Measurements from ENCODE around the gene MEF2C.

DNA sequence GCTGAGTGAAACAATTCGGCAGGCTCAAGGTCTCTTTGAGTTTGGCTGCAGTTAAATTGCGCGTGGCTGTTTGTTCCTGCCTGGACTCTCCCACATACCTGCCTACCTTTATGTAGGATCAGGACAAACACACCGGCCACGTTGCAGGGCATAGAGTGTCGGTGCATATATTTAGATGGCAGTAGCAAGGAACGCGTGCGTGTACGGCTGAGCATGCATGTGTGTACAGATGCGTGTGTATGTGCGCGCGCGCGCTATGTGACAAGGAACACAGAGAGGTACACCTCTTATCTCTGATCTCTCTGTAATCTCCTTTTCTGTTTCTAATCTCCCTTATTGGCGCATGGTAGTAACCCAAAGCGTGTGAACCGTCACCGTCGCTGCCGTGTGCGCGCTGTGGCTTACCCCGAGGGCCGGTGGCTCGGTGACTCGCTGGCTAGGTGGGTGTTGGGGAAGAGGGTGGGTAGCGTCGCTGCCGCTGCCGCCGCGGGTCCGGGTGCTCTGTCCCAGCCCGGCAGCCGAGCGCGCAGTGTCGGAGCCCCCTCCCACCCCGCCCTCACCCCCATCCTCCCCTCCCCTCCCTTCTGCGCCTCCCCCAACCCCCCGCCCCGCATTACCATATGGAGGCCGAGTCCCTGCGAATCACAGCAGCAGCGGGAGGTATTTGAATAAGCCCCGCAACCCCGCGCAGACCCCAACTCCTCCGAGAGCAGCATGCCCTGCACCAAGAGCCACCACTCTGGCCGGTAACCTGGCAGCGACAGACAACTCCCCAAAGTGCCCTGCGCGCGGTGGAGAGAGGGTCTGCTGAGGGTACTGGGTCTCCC, 204.8 kb downstream of the MEF2C start:
- TF ChIP-seq, protein P1, sequence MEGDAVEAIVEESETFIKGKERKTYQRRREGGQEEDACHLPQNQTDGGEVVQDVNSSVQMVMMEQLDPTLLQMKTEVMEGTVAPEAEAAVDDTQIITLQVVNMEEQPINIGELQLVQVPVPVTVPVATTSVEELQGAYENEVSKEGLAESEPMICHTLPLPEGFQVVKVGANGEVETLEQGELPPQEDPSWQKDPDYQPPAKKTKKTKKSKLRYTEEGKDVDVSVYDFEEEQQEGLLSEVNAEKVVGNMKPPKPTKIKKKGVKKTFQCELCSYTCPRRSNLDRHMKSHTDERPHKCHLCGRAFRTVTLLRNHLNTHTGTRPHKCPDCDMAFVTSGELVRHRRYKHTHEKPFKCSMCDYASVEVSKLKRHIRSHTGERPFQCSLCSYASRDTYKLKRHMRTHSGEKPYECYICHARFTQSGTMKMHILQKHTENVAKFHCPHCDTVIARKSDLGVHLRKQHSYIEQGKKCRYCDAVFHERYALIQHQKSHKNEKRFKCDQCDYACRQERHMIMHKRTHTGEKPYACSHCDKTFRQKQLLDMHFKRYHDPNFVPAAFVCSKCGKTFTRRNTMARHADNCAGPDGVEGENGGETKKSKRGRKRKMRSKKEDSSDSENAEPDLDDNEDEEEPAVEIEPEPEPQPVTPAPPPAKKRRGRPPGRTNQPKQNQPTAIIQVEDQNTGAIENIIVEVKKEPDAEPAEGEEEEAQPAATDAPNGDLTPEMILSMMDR (IDR thresholded peaks at IDR 0.05): no peak
- TF ChIP-seq POLR2A (IDR thresholded peaks at IDR 0.05) (no peak), POLR2AphosphoS5 (IDR thresholded peaks at IDR 0.05) (no peak), EP300 (IDR thresholded peaks at IDR 0.05) (no peak)

All from stomach (tissue), 4 donors.